Urothelium cell line (cell line): ENCODE measurements around the gene FHOD1.

Source experiments
- DNase-seq: peaks from one replicate; pipeline ENCODE4 v3.0.0; 2011; ENCODE audit warnings: low spot score, mixed read lengths
- FAIRE-seq: peaks from 2 replicates; lab custom pipeline; 2011; peaks lifted over from hg19 to GRCh38; lab: Jason Lieb, UNC

Gene FHOD1

GRCh38 chr16:67193536-67193935 is 53.7 kb downstream of the FHOD1 start:
- DNase-seq (no peak), FAIRE-seq (no peak)

- DNase-seq, result no peak
- no peak for FAIRE-seq
Measured at GRCh38 chr16:67192781-67193361, 54.4 kb downstream of the FHOD1 start.

GRCh38 chr16:67191995-67192681 is 55.1 kb downstream of the FHOD1 start, which contains the start of gene E2F4:
E2F4 (plus strand) TSS chr16:67192155; CDS start chr16:67192228, 73 bp downstream.
- DNase-seq, result peak; percentile 96
- peak; percentile 97 for FAIRE-seq

GRCh38 chr16:67191411-67191994 is 55.8 kb downstream of the FHOD1 start:
- no peak for FAIRE-seq
- DNase-seq, result no peak

GRCh38 chr16:67190448-67191399 is 56.6 kb downstream of the FHOD1 start:
- DNase-seq (no peak), FAIRE-seq (no peak)

- FAIRE-seq (no peak), DNase-seq (no peak)
Measured at GRCh38 chr16:67190041-67190440, 57.2 kb downstream of the FHOD1 start, which contains the start of gene EXOC3L1. EXOC3L1 (minus strand) TSS chr16:67190136; CDS start chr16:67189676, 460 bp downstream.

GRCh38 chr16:67188798-67189197 is 58.5 kb downstream of the FHOD1 start:
- DNase-seq (no peak), FAIRE-seq (no peak)

GRCh38 chr16:67188323-67188722 is 59.0 kb downstream of the FHOD1 start:
- no peak for FAIRE-seq
- no peak for DNase-seq

GRCh38 chr16:67187175-67187890 is 59.9 kb downstream of the FHOD1 start:
- no peak for DNase-seq
- no peak for FAIRE-seq

GRCh38 chr16:67186550-67186950 is 60.7 kb downstream of the FHOD1 start:
- no peak for FAIRE-seq
- no peak for DNase-seq

GRCh38 chr16:67185651-67186134 is 61.6 kb downstream of the FHOD1 start:
- FAIRE-seq (no peak), DNase-seq (no peak)

GRCh38 chr16:67184995-67185650 is 62.2 kb downstream of the FHOD1 start:
- FAIRE-seq, result peak; percentile 96
- DNase-seq, result peak; percentile 81

GRCh38 chr16:67184453-67184994 is 62.8 kb downstream of the FHOD1 start:
- FAIRE-seq (peak; percentile 23), DNase-seq (peak; percentile 59)

- peak; percentile 99 for DNase-seq
- FAIRE-seq, result peak; percentile 98
Measured at GRCh38 chr16:67183627-67184452, 63.4 kb downstream of the FHOD1 start, which contains the start of gene MATCAP1. MATCAP1 (minus strand) TSS chr16:67183963; CDS start chr16:67180610, 3,353 bp downstream.

GRCh38 chr16:67183284-67183626 is 64.0 kb downstream of the FHOD1 start:
- FAIRE-seq (no peak), DNase-seq (no peak)

- no peak for DNase-seq
Measured at GRCh38 chr16:67182288-67182687, 65.0 kb downstream of the FHOD1 start.

GRCh38 chr16:67181346-67181745 is 65.9 kb downstream of the FHOD1 start:
- FAIRE-seq (no peak), DNase-seq (no peak)

More at GRCh38 chr16:67182288-67182687, 65.0 kb downstream of the FHOD1 start:
- no peak for FAIRE-seq

GRCh38 chr16:67180166-67180565 is 67.1 kb downstream of the FHOD1 start:
- FAIRE-seq (no peak), DNase-seq (no peak)
